Measurements from ENCODE around the gene KLHL24.

DNA sequence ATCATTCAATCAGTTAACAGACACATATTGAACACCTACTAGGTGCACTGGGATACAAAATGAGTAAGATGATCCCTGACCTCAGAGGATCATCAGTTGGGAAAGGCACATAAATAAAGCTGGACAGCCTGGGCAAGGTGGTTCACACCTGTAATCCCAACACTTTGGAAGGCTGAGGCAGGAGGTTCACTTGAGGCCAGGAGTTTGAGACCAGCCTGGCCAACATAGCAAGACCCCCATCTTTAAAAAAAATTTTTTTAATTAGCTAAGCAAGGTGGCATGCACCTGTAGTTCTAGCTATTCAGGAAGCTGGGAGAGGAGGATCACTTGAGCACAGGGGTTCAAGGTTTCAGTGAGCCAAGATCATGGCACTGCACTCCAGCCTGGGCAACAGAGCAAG, 3.7 kb upstream of the KLHL24 start:
- TF ChIP-seq, protein P1, sequence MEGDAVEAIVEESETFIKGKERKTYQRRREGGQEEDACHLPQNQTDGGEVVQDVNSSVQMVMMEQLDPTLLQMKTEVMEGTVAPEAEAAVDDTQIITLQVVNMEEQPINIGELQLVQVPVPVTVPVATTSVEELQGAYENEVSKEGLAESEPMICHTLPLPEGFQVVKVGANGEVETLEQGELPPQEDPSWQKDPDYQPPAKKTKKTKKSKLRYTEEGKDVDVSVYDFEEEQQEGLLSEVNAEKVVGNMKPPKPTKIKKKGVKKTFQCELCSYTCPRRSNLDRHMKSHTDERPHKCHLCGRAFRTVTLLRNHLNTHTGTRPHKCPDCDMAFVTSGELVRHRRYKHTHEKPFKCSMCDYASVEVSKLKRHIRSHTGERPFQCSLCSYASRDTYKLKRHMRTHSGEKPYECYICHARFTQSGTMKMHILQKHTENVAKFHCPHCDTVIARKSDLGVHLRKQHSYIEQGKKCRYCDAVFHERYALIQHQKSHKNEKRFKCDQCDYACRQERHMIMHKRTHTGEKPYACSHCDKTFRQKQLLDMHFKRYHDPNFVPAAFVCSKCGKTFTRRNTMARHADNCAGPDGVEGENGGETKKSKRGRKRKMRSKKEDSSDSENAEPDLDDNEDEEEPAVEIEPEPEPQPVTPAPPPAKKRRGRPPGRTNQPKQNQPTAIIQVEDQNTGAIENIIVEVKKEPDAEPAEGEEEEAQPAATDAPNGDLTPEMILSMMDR (IDR thresholded peaks at IDR 0.05; ENCODE audit: low read depth, low read length) = no peak
- no peak for TF ChIP-seq EZH2phosphoT487 (IDR thresholded peaks at IDR 0.05; ENCODE audit: low read depth)
